H9 (cell line): ENCODE measurements around the gene MAPK8IP1. TPM values are rescaled to one million over a fixed set of nuclear protein-coding genes. Genes with fewer than 3 reads are reported as not detected.

Source experiments
- DNase-seq: peaks from one replicate; pipeline ENCODE4 v3.0.0-alpha.2; 2017
- H2AFZ ChIP-seq: one replicate; pipeline ENCODE4 v1.6.1; 2013; ENCODE audit warnings: mild to moderate bottlenecking, low read length, control low read depth, moderate library complexity
- H2AK5ac ChIP-seq: 2 replicates; pipeline ENCODE4 v1.6.1; 2013; ENCODE audit warnings: low read length, control low read depth, mixed read lengths; ENCODE audit not compliant: insufficient read length
- H2BK120ac ChIP-seq: one replicate; pipeline ENCODE4 v1.6.1; 2013; ENCODE audit warnings: low read depth, mild to moderate bottlenecking, low read length, control low read depth, inconsistent platforms; ENCODE audit not compliant: poor library complexity, severe bottlenecking
- H2BK12ac ChIP-seq: 2 replicates; pipeline ENCODE4 v1.6.1; 2013; ENCODE audit warnings: low read length, control low read depth, mixed read lengths, low read depth; ENCODE audit not compliant: insufficient read length
- H2BK15ac ChIP-seq: 2 replicates; pipeline ENCODE4 v1.6.1; 2013; ENCODE audit warnings: low read depth, low read length, control low read depth
- H2BK20ac ChIP-seq: one replicate; pipeline ENCODE4 v1.6.1; 2013; ENCODE audit warnings: low read depth, mild to moderate bottlenecking, low read length, control low read depth, inconsistent platforms; ENCODE audit not compliant: poor library complexity, severe bottlenecking
- H2BK5ac ChIP-seq: 2 replicates; pipeline ENCODE4 v1.6.1; 2013; ENCODE audit warnings: low read length, control low read depth, mixed read lengths; ENCODE audit not compliant: insufficient read length
- H3K14ac ChIP-seq: 2 replicates; pipeline ENCODE4 v1.6.1; 2013; ENCODE audit warnings: low read length, control low read depth; ENCODE audit not compliant: insufficient read depth
- H3K18ac ChIP-seq: 2 replicates; pipeline ENCODE4 v1.6.1; 2013; ENCODE audit warnings: low read depth, mild to moderate bottlenecking, mixed read lengths, low read length, control low read depth; ENCODE audit not compliant: insufficient read length
- H3K23ac ChIP-seq: 2 replicates; pipeline ENCODE4 v1.6.1; 2013; ENCODE audit warnings: low read length, control low read depth, mixed read lengths, low read depth; ENCODE audit not compliant: insufficient read length
- H3K23me2 ChIP-seq: 2 replicates; pipeline ENCODE4 v1.6.1; 2013; ENCODE audit warnings: low read depth, mild to moderate bottlenecking, mixed read lengths, low read length, control low read depth; ENCODE audit not compliant: insufficient read length, poor library complexity, severe bottlenecking
- H3K27ac ChIP-seq: 2 replicates; pipeline ENCODE4 v1.5.1; 2013; ENCODE audit warnings: low read length, control low read depth, mixed read lengths, low read depth; ENCODE audit not compliant: insufficient read length
- H3K27me3 ChIP-seq: 2 replicates; pipeline ENCODE4 v1.6.1; 2013; ENCODE audit warnings: low read length, control low read depth, inconsistent platforms; ENCODE audit not compliant: insufficient read depth
- H3K4ac ChIP-seq: 2 replicates; pipeline ENCODE4 v1.6.1; 2013; ENCODE audit warnings: low read depth, mild to moderate bottlenecking, control low read depth, inconsistent platforms, low read length, moderate library complexity
- H3K4me1 ChIP-seq: 2 replicates; pipeline ENCODE4 v1.6.1; 2013; ENCODE audit warnings: low read length, control low read depth, inconsistent platforms; ENCODE audit not compliant: insufficient read depth
- H3K4me2 ChIP-seq: 2 replicates; pipeline ENCODE4 v1.6.1; 2013; ENCODE audit warnings: low read length, control low read depth, mixed read lengths; ENCODE audit not compliant: insufficient read length, insufficient read depth
- H3K56ac ChIP-seq: 2 replicates; pipeline ENCODE4 v1.6.1; 2013; ENCODE audit warnings: low read depth, mild to moderate bottlenecking, mixed read lengths, low read length, control low read depth; ENCODE audit not compliant: insufficient read length
- H3K79me1 ChIP-seq: 2 replicates; pipeline ENCODE4 v1.6.1; 2013; ENCODE audit warnings: low read depth, mild to moderate bottlenecking, moderate library complexity, low read length, control low read depth, inconsistent platforms; ENCODE audit not compliant: insufficient read depth, poor library complexity, severe bottlenecking
- H3K79me2 ChIP-seq: 2 replicates; pipeline ENCODE4 v1.6.1; 2013; ENCODE audit warnings: low read length, control low read depth, inconsistent platforms; ENCODE audit not compliant: insufficient read depth
- H3K9ac ChIP-seq: 2 replicates; pipeline ENCODE4 v1.6.1; 2013; ENCODE audit warnings: low read length, control low read depth, mixed read lengths; ENCODE audit not compliant: insufficient read length; ENCODE audit errors: extremely low read depth
- H3K9me3 ChIP-seq: one replicate; pipeline ENCODE4 v1.6.1; 2013; ENCODE audit warnings: low read depth, low read length, inconsistent platforms; ENCODE audit not compliant: control insufficient read depth
- H3T11ph ChIP-seq: one replicate; pipeline ENCODE4 v1.6.1; 2013; ENCODE audit warnings: mild to moderate bottlenecking, low read length, control low read depth, inconsistent platforms
- H4K20me1 ChIP-seq: one replicate; pipeline ENCODE4 v1.6.1; 2013; ENCODE audit not compliant: control insufficient read depth, insufficient read length, insufficient read depth
- H4K5ac ChIP-seq: 2 replicates; pipeline ENCODE4 v1.6.1; 2013; ENCODE audit warnings: low read depth, mild to moderate bottlenecking, mixed read lengths, low read length, control low read depth; ENCODE audit not compliant: insufficient read length
- H4K8ac ChIP-seq: replicated peaks from 2 replicates; pipeline ENCODE4 v1.6.1; 2013; ENCODE audit warnings: low read length, control low read depth, mixed read lengths, low read depth; ENCODE audit not compliant: insufficient read length
- H4K91ac ChIP-seq: 2 replicates; pipeline ENCODE4 v1.6.1; 2013; ENCODE audit warnings: low read depth, mild to moderate bottlenecking, moderate library complexity, mixed read lengths, low read length, control low read depth; ENCODE audit not compliant: insufficient read length
- H3K27ac Mint-ChIP-seq, 3 experiments: 2 replicates in 2 of 3; 3 replicates in 1 of 3; pipeline ENCODE4 v1.8.0; 2020 to 2021; ENCODE audit warnings: mixed read lengths in 3 of 3, mild to moderate bottlenecking in 1 of 3, moderate library complexity in 1 of 3
- H3K27me3 Mint-ChIP-seq: 2 replicates; pipeline ENCODE4 v1.8.0; 2021; ENCODE audit warnings: low read depth, mild to moderate bottlenecking, moderate library complexity, mixed read lengths
- H3K36me3 Mint-ChIP-seq, 3 experiments: 2 replicates in 2 of 3; 3 replicates in 1 of 3; pipeline ENCODE4 v1.8.0; 2020 to 2021; ENCODE audit warnings: low read depth in 3 of 3, mixed read lengths in 3 of 3; ENCODE audit not compliant: insufficient read depth in 1 of 3
- H3K4me1 Mint-ChIP-seq, 2 experiments: 2 replicates each; pipeline ENCODE4 v1.8.0; 2020; ENCODE audit warnings: mixed read lengths in 2 of 2
- H3K4me3 Mint-ChIP-seq, 2 experiments: 2 replicates in 1 of 2; 3 replicates in 1 of 2; pipeline ENCODE4 v1.8.0; 2020 to 2021; ENCODE audit warnings: mild to moderate bottlenecking in 2 of 2, mixed read lengths in 2 of 2, moderate library complexity in 1 of 2
- H3K9me3 Mint-ChIP-seq, 2 experiments: 2 replicates in 1 of 2; 3 replicates in 1 of 2; pipeline ENCODE4 v1.8.0; 2020; ENCODE audit warnings: mild to moderate bottlenecking in 2 of 2, mixed read lengths in 2 of 2, moderate library complexity in 1 of 2
- CTCF ChIP-seq: fragments of 200-600 bp; sonication (generic); conservative IDR thresholded peaks from 3 replicates; pipeline ENCODE4 v1.8.0; 2021; ENCODE audit warnings: antibody characterized with exemption, mild to moderate bottlenecking
- total RNA-seq: library from RNA; stranded (reverse); gene quantifications from 2 replicates; pipeline ENCODE4 v1.2.1, GENCODE V29; 2021

The MAPK8IP1 gene
- total RNA-seq, 1 experiment from 2014 or later: 30.2 TPM

GRCh38 chr11:45864041-45864440 lies 21.4 kb upstream of the MAPK8IP1 start:
- H3K4me3 Mint-ChIP-seq: no peak overlapping the region
- H3K4me1 ChIP-seq: no peaks in the 10 kb centered on the region
- H3K56ac ChIP-seq: no peak overlapping the region
- no peak overlapping the region for H2BK5ac ChIP-seq
- peaks cover 4 to 52% (median 45%) of the 10 kb centered on the region in 3 experiments; a peak in 5 of 7 replicates for H3K36me3 Mint-ChIP-seq
- no peak overlapping the region for H2BK20ac ChIP-seq
- no peak overlapping the region for H2AK5ac ChIP-seq
- H3K14ac ChIP-seq: no peak overlapping the region
- no peaks in the 10 kb centered on the region for H3K23me2 ChIP-seq
- no peaks in the 10 kb centered on the region for H3K79me1 ChIP-seq
- no peaks in the 10 kb centered on the region for H3K9me3 Mint-ChIP-seq
- no peak for TF ChIP-seq CTCF
- H4K91ac ChIP-seq: no peak overlapping the region
- H3K27ac ChIP-seq: no peak overlapping the region
- H3K9ac ChIP-seq: no peak overlapping the region
- no peak for DNase-seq
- H4K20me1 ChIP-seq: no peaks in the 10 kb centered on the region
- no peaks in the 10 kb centered on the region for H3K27me3 Mint-ChIP-seq
- H3K9me3 ChIP-seq: no peaks in the 10 kb centered on the region
- H3K23ac ChIP-seq: no peak overlapping the region
- H4K5ac ChIP-seq: no peak overlapping the region
- H3T11ph ChIP-seq: no peak overlapping the region
- H3K79me2 ChIP-seq: no peaks in the 10 kb centered on the region
- no peak overlapping the region for H3K4me2 ChIP-seq
- no peak overlapping the region for H2BK12ac ChIP-seq
- no peak overlapping the region for H2AFZ ChIP-seq
- peaks cover under 1 to 11% of the 10 kb centered on the region in 2 experiments for H3K4me1 Mint-ChIP-seq
- H3K27me3 ChIP-seq: no peaks in the 10 kb centered on the region
- H3K27ac Mint-ChIP-seq: no peak overlapping the region
- no peak overlapping the region for H2BK15ac ChIP-seq
- H3K4ac ChIP-seq: no peak overlapping the region
- H4K8ac ChIP-seq: no peak overlapping the region
- H2BK120ac ChIP-seq: no peak overlapping the region
- H3K18ac ChIP-seq: no peak overlapping the region
